Stimulated activated CD8-positive, alpha-beta memory T cell treated with anti-CD3 and anti-CD28 coated beads, Interleukin-2, amount 100 ng/mL, for 1 hour (primary cell): ENCODE data around the gene EFHC1.
"Not testable (repeated sequence)": the region's sequence is repeated elsewhere in the genome, so short reads cannot be mapped to it uniquely, and the experiment has no call there.

ENCODE experiments used
- DNase-seq, 2 donors: peaks; one replicate each; pipeline ENCODE4 v3.0.0-alpha.2; 2020; ENCODE audit warnings: low read depth in 2 of 2

Gene EFHC1

GRCh38 chr6:52419809-52420667 lies at the start of gene EFHC1:
Gene EFHC1 (plus strand): TSS chr6:52420342. CDS start chr6:52420411, 69 bp downstream.
- DNase-seq, result peak; percentile 96 to 97

DNA sequence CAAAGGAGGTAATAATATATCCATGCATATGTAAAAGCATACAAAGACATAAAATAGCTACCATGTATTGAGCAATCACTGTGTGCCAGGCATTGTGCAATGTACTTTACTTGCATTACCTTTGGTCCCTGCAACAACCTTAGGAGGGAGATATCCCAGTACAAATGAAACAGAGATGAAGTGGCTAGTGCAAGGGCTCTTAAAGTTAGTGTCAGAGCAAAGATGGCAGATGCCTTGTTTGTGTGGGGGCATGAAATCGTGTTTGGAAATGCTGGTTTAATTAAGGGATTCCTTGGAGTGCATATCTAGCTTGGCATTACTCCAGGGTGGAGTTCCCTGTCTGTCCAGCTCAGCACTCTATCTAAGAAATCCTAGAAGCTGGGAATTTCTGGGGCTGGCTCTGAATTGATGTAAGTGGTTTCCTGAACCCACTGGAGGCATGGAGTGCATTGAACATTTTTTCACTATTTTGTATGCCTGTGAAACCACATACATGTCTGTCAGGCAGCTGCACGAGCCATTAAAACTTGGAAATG lies 48.4 kb upstream of the EFHC1 start:
- no peak for DNase-seq

GRCh38 chr6:52373151-52373690 lies 46.9 kb upstream of the EFHC1 start:
- DNase-seq, result no peak

- DNase-seq, result no peak
These were observed 45.9 kb upstream of the EFHC1 start for GRCh38 chr6:52374247-52374646.

DNA sequence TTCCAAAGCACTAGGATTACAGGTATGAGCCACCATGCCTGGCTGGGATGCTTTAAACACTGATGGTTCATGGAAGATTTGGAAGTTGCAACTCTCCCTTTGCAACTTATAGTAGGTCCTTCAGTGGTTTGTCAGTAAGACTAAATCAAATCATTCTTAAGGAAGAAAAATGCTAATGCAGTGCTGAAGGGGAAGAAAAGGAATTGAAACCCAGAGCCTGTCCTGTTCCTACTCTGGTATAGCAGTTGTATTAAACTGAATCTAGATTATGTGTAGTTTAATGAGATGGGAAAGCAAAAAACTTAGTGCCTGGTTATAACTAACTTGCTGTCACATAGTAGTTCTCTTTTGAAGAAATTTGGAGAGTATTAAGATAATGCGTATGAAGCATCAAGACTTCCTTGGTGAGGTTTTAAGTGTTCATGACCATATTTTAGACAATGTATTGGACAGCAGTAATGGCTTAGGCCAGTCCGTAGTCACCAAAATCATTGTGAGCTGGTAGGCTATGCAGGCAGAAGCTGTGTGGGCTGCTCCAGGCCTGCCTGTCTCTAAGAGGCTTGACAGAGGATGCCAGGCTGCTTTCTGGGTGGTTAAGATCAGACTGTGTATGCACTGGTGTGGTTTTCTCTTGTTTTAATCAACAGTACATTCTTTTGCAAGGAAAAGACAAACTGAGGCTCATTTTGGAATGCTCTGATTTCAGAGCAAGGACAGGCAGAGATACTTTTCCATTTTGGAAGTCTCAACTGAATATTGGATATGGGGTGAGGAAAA lies 44.2 kb upstream of the EFHC1 start:
- no peak for DNase-seq

- DNase-seq, result no peak
These were observed 43.4 kb upstream of the EFHC1 start for GRCh38 chr6:52376763-52377162.

- DNase-seq, result no peak
These were observed 42.5 kb upstream of the EFHC1 start for GRCh38 chr6:52377538-52378221.

DNA sequence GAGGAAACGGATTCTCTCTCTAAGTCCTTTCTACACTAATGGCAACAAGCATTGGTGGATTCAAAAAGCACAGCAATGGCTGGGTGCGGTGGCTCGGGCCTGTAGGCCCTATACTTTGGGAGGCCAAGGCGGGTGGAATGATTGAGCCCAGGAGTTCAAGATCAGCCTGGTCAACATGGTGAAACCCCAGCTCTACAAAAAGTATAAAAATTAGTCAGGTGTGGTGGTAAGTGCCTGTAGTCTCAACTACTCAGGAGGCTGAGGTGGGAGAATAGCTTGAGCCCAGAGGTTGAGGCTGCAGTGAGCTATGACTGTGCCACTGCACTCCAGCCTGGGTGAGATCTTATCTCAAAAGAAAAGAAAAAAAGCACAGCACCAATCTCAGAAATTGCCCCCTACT lies 38.9 kb upstream of the EFHC1 start:
- DNase-seq, result no peak

DNA sequence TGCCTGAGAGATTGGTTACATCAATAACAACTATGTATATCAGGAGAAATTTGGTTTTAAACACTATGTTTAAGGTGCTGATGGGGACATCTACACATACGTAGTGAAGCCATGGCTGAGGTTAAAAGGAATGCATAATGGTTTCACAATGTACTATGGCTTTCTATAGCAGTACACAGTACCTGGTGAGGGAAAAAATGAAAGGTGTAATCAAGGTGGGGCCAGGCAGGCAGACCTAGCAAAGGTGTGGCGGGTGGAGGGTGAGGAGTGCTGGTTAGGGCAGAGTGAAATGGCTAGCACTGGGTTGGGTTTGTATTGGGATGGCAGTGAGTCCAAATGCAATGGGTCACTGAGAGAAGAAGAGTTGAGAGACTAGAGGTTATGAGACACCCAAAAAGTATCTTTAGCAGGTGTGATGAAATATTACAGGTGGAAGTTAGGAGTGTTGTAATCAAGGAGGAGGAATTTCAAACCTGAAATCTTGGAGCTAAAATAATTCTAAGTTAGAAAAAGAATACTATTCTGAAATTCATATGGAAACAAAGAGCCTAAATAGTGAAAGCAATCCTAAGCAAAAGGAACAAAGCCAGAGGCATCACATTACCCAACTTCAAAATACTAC lies 35.9 kb upstream of the EFHC1 start:
- no peak for DNase-seq

DNA sequence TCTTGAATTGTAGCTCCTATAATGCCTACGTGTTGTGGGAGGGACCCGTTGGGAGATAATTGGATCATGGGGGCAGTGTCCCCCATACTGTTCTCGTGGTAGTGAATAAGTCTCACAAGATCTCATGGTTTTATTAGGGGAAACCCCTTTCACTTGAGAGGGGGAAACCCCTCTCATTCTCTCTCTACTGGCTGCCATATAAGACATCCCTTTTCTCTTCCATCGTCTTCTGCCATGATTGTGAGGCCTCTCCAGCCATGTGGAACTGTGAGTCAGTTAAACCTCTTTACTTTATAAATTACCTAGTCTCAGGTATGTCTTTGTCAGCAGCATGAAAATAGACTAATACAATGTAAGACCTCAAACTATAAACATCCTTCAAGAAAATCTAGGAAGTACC lies 35.1 kb upstream of the EFHC1 start:
- no peak for DNase-seq

- DNase-seq, result not testable (repeated sequence)
These were observed 32.0 kb upstream of the EFHC1 start for GRCh38 chr6:52388119-52388518.

DNA sequence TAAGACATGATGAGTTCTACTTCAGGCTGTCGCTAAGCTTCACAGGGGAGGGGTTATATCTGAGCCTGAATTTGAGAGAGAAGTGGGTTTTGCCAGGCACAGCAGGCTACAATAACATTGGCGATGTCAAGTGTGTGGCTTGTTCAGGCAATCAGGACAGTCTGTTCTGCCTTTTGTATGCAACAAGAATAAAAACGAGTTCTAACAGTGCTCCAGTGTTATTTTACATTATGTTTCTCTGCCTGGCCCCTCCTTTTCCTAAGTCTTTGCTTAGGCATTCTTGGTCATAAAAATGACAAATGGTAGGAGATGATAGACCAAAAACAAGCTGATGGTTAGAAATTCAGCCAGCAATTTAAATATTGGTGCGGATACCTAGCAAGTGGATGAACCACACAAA lies 31.4 kb upstream of the EFHC1 start:
- no peak for DNase-seq

- DNase-seq, result no peak
These were observed 30.9 kb upstream of the EFHC1 start for GRCh38 chr6:52389264-52389625.

DNA sequence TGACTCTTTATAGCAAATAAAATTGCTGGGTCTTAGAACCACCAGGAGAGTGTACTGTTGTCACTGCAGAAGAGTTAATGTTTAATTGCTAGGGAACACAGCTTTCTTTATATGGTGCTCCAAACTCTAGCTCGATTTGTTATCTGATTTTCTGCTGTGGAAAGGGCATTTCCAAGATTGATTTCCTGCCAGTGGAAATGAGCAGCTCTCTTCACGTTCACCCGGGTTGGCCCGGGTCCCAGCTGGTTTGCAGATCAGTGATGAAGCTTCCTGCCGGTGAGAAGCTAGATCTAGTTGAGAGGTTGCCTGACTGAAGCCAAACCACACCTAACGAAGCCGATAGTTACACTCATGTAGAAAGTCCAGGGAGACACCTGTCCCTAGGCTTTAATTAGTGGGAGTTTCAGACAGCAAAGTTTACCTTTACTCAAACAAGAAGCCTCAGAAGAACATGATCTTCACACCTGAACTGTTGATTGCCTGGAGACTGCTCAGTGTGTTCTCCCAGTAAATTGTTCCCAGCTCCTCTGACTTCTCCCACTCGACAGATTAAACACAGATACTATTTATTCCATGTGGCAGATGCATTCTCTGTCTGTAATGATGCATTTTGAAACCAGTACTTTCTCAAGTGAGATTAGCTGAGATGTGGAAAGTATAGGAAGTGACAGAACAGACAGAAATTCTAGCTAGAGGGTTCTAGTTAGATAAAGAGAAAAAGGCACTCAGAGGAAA lies 30.3 kb upstream of the EFHC1 start:
- DNase-seq, result peak in 1 of 2 donors; percentile 9

DNA sequence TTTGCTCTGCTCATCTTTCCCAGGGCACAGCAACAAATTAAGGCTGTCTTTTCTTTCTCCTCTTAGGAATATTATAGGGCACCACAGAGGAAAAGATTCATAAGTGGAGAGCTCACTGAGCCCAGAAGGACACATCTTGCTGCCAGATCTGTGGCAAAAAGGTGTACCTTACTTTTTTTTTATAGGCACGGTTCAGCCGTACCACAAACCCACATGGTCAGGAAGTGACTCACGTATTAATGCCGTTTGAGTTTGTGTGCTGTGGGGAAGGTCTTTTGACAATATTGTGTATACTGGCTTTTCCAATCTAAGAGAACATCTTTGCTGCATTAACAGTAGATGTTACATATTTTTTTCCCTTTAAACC lies 29.8 kb upstream of the EFHC1 start:
- peak; percentile 26 to 46 for DNase-seq

DNA sequence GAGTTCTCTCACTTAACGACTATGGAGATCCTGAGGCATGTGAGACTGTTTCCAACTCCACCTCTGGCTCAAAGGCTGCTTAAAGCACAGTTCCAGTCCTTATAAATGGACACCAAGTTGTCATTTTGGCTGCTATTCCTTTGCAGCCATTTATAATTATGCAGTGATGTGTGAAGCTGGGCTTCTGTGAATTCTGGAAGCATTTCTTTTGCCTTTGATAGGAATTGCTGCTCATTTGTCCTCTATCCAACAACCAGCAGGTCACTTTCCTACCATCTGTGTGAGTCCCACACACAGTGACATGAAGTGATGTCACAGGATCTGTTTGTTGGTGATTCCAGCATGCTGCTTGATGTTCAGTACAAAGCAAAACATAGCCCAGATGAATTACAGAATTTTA lies 28.5 kb upstream of the EFHC1 start:
- DNase-seq, result no peak

DNA sequence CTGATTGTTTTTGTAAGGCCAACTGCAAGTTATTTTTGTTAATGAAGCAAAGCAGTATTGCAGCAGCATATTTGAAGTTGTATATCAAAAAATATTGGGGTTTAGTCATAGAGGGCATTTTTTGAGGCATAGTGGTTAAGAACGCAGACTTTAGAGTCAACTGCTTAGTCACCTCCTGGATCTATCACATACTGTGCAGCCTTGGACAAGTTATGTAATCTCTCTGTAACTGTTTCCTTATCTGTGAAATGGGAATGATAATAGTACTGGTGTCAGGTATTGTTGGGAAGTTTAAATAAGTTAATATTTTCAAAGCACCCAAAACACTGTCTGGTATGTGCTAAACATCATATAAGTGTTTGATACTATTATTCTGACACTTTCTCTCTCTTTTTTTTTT lies 27.2 kb upstream of the EFHC1 start:
- DNase-seq, result no peak

DNA sequence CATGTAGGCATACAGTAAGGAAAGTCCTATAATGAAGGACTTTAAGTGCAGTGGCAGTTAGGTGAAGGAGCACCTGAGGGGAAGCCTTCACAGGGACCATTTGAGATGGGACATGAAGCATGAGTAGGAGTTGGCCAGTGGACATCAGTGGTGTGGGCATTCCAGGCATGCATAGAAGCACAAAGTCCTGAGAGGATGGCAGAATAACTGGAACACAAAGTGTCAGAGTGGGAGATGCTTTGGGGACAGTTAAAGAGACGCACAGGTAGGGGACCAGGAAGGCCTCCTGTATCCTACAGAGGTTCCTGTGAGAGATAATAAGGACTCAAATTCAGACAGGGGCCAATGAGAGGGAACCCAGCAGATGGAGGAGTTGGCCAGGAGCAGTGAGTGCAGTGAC lies 26.4 kb upstream of the EFHC1 start:
- no peak for DNase-seq

DNA sequence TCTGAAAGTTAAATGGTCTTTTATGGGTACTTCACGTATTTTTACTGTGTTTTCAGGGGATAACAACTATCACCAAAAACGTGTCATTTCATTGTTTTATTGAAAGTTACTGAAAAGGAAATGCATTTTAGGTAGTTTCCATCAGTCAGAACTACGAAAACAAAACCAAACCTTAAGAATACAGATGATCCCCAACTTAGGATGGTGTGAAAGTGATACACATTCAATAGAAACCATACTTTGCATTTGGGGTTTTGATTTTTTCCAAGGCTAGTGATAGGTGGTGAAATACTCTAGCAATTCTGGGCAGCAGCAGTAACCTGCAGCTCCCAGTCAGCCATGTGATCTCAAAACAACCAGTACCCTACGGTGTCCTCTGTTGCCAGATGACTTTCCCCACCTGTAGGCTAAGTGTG lies 25.9 kb upstream of the EFHC1 start:
- DNase-seq, result no peak

DNA sequence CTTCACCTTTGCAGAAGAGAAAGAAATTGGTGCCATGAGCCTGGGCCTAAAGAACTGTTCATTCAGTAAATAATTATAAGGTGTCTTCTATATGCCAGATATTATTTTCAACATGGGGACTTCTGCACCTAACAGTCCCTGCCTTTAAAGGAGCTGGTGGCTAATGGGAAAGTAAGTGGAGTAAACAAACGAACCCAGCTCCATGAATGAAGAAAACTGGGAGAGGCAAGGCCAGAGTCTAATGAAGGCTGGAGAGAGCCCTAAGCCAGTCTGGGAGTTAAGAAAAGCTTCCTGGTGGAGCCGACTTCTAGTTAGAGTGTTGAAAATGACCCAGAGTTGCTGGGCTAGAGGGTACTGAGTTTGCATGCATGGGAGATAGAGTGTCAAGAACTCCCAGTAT lies 24.2 kb upstream of the EFHC1 start:
- no peak for DNase-seq
